OCI-LY3 (cell line): ENCODE results near the gene PYY.

ENCODE experiments used
- CTCF ChIP-seq: fragments of 200-600, 300-600 bp; sonication (generic); IDR thresholded peaks from 2 replicates; pipeline ENCODE4 v1.5.1; 2014; ENCODE audit warnings: antibody characterized with exemption, low read length, low read depth
- EZH2phosphoT487 ChIP-seq: fragments of 200-600 bp; shearing (Covaris generic); IDR thresholded peaks from 2 replicates; pipeline ENCODE4 v1.6.1; 2018; ENCODE audit warnings: antibody characterized with exemption, mixed run types, low read depth

- no peak for TF ChIP-seq CTCF
- TF ChIP-seq EZH2phosphoT487 = no peak
Observed at GRCh38 chr17:43978078-43978477, 24.3 kb upstream of the PYY start.
